H1 (cell line): ENCODE measurements around the gene PEX26. TPM values are rescaled to one million over a fixed set of nuclear protein-coding genes. Genes with fewer than 3 reads are reported as not detected.

ENCODE experiments used
- PHF8 ChIP-seq: fragments of 200-600 bp; sonication (generic); conservative IDR thresholded peaks from 2 replicates; pipeline ENCODE4 v1.7.1; 2012; ENCODE audit warnings: low read depth, mild to moderate bottlenecking, inconsistent platforms, low read length, moderate library complexity
- POLR2A ChIP-seq, 2 experiments: IDR thresholded peaks; 1 replicate in 1 of 2; 2 replicates in 1 of 2; pipeline ENCODE4 v1.6.1; 2011; ENCODE audit warnings: low read depth in 2 of 2, low read length in 2 of 2, mild to moderate bottlenecking in 2 of 2; ENCODE audit errors: control extremely low read depth in 1 of 2
- RNF2 ChIP-seq: fragments of 200-900, 300-1000 bp; sonication (generic); IDR thresholded peaks from 2 replicates; pipeline ENCODE4 v1.7.1; 2016; ENCODE audit warnings: borderline replicate concordance, low read depth, mild to moderate bottlenecking, antibody characterized with exemption, low read length; ENCODE audit not compliant: poor library complexity, severe bottlenecking; ENCODE audit errors: missing control alignments
- polyA plus RNA-seq, 7 experiments: library from polyadenylated mRNA; depleted of rRNA in 3 of 7; stranded (reverse) in 5 of 7; unstranded in 2 of 7; fragments of >200 nt in 5 of 7; fragments of 200-250 nt in 2 of 7; gene quantifications; 1 replicate in 5 of 7; 2 replicates in 1 of 7; 4 replicates in 1 of 7; pipeline versions ENCODE4 v1.2.1 to v1.2.3, GENCODE V29; 2011 to 2013; ENCODE audit warnings: missing spikeins in 2 of 7, mixed read lengths in 2 of 7
- total RNA-seq: library from RNA; stranded (reverse); fragmentation: NEBNext Ultra II Directional; extraction: Animal tissue kit (Norgen Biotek cat#: 25700); gene quantifications from 2 replicates; pipeline ENCODE4 v1.2.1, GENCODE V29; 2021

The PEX26 gene
- total and polyA plus RNA-seq, 2 of the 8 experiments (the other 6 are each of a cell fraction or from before 2014, with no cell fraction given): 33.1 to 49.0 TPM

DNA sequence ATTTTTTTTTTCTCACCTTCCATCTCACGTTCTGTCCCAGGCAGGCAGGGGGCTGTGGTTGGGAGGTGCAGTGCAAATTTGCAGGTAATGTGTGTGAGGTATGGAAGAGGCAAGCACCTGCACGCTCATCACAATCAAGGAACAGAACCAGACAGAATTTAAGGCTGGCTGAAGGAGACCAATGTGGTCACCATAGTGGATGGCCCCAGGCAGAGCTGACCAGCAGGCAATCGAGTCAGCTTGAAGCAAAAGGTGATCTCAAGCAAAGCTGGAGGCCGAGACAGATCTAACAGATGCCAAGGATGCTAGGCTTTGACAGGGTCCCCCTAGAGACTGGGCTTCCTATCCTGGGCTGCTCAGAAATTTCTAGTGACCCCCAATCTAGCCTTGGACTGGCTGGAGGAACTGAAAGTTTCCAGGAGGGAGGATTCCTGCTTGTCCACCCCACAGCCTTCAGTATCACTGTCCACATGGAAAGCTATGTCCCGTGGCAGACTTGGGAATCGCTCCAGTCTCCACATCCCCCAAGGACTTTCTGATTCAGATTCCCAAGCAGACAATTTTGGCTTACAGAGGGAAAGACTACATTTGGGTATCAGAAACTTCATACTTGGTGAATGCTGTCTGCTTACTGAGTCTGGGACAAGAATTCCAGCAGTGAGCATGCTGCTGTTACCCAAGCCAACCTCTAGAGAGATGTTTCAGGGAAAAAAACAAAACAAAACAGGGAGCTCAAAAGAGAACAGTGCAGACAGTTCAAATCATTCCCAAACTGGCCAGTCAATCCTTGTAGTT lies 44.4 kb upstream of the PEX26 start (continued):
- TF ChIP-seq RNF2: no peak
- no peak for TF ChIP-seq POLR2A (IDR thresholded peaks at IDR 0.05; ENCODE audit: control extremely low read depth in 1 of 2, low read depth in 2 of 2, low read length in 2 of 2)
- TF ChIP-seq PHF8: no peak
